GM21825 (cell line): ENCODE measurements around the gene MBOAT7.
A peak's percentile ranks its signal among the peaks of the same experiment; 100 is the strongest.
"Not testable (repeated sequence)": the region's sequence is repeated elsewhere in the genome, so short reads cannot be mapped to it uniquely, and the experiment has no call there.

Experiments
- ATAC-seq: cut with Tn5 transposase; IDR thresholded peaks from one replicate; pipeline ENCODE4 v1.9.1; 2021; ENCODE audit warnings: mild to moderate bottlenecking, moderate library complexity; ENCODE audit not compliant: unreplicated experiment

MBOAT7 gene

DNA sequence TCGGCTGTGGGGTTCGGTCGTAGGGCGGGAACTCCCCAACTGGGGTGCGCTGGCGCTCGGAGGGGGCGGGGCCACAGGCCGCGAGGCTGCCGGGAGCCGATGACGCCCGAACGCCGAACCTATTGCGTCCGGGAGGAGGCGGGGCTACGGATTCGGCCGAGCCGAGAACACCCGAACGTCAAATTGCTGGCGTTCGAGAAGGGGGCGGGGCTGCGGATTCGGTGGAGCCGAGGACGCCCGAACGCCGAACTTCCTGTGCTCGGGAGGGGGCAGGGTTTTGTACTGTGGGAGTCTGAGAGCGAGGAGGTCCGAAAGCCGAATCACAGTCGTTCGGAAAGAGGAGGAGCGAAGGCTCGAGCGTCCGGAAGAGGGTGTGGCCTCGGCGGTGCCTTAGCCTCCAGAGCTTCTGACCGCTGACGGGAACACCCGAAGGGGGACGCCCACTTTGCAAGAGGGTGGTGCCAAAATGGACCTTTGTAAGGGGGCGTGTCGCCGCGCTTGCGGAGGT is 1.2 kb upstream of the MBOAT7 start:
- peak; percentile 40 for ATAC-seq

- peak; percentile 44 for ATAC-seq
Observed at GRCh38 chr19:54189735-54190502, 539 bp upstream of the MBOAT7 start.

DNA sequence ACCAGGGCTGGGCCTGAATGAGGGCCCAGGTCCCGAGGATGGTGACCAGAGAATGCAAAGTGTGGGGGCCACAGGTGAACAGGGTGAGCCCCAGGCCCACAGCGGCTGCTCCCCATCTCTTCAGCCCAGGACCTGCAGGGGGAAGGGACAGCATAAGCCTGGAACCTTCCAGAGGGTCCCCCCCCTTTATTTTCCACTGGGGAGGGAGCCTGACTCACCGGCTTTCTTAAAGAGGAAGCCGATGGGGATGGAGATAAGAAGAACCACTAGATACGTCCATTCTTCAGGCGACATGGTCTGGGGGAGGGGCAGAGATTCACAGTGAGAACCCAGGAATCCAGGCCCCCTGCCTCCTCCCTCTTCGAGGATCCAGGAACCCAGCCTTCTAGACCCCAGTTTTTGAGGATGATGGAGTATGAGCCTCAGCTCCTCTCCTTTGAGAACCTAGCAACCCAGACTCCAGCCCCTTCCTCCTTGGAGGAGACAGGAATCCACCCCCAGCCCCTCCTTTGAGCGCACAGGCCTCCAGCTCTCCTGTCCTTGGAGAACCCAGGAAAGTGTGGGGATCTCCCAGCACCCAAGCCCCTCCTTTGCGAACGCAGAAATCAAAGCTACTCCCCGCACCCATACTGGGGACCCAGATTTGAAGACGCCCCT is 1.0 kb downstream of the MBOAT7 start:
- ATAC-seq, result no peak

GRCh38 chr19:54186934-54187381 is 2.4 kb downstream of the MBOAT7 start:
- no peak for ATAC-seq

DNA sequence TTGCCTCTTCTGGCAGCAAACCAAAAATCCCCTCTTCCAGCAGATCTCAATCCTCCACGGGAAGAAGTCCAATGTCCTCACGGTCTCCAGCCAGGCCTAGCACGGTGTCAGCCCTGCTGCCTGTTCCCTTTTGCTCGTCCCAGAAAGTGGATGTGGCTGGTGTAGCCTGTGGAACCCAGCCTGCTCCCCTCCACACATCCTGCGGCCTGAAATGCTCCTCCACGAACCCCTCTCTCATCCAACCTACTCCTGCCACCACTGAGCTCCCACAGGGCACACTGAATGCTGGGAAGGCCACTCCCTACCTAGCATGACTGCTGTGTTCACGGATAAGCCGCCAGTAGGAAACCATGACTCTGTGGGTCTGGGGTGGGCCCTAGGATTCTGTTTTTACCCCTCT is 3.0 kb downstream of the MBOAT7 start:
- ATAC-seq, result no peak

DNA sequence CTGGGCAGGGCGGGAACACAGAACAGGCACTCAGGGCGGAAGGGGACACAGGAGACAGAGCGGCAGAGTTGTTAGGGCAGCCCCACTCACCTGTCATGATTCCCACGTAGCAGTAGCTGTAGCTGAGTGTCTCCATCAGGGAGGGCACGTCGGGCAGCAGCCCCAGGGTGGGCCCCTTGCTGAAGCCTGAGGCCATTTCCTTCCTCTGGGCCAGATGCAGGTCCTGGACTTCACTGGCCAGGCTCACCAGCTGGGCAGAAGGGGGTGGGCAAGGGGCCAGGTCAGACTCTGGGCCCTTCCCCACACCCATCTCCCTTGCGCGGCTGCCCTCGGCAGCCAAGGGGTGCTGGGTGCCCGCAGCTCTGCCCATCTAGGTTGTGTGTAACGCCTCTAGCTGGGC is 5.9 kb downstream of the MBOAT7 start:
- ATAC-seq, result no peak

- not testable (repeated sequence) for ATAC-seq
Observed at GRCh38 chr19:54181894-54182293, 7.5 kb downstream of the MBOAT7 start.

GRCh38 chr19:54180691-54181091 is 8.7 kb downstream of the MBOAT7 start:
- ATAC-seq, result no peak

DNA sequence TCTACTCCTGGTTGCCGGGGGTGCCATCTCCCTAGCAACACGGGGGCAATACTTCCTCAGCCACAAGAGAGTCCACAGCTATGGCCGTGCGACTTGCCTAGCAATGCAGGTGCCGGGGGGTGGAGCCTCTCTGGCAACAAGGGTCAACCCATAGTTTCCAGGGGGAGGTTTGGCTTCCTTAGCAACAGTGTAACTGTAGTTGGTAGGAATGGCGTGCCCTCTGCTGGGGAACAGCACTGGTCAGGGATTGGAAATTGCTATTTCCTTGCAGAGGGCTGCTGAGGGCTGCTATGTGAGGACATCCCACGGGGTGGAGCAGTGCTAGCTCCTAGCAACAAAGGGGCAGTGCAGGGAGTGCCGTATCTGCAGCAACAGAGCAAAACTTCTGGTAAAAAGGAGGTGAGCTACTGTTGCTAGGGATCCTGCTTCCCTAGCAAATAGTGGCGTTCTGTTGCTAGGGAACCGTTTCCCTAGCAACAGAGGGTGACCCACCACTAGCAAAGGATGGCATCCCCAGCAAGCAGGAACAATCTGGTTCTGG is 9.4 kb downstream of the MBOAT7 start:
- no peak for ATAC-seq

DNA sequence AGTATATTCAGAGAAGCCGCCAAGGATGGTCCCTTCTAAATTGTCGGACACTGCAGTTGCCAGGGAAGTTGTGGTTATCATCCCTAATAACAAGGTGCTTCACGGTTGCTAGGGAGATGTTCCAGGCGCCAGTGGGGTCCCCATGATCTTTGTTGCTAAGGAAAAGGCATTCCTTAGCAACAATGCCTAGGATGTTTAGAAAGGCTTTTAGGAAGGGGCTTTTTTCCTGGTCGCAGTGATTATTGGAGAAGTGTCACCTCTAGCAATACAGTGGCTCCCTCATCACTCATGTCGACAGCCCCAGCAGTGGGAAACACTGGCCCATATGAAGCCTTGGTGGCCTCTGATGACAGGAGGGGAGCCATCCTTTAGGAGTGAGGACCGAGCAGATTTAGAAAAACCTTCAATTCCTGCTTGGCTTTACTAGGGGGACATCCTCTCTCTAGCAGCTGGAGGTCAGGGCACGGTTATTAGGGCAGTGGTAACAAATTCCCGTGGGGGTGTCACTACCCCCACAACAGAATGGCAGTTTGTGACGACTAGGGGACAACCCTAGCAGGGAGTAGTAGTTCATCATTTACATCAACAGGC is 10.0 kb downstream of the MBOAT7 start:
- ATAC-seq, result no peak

DNA sequence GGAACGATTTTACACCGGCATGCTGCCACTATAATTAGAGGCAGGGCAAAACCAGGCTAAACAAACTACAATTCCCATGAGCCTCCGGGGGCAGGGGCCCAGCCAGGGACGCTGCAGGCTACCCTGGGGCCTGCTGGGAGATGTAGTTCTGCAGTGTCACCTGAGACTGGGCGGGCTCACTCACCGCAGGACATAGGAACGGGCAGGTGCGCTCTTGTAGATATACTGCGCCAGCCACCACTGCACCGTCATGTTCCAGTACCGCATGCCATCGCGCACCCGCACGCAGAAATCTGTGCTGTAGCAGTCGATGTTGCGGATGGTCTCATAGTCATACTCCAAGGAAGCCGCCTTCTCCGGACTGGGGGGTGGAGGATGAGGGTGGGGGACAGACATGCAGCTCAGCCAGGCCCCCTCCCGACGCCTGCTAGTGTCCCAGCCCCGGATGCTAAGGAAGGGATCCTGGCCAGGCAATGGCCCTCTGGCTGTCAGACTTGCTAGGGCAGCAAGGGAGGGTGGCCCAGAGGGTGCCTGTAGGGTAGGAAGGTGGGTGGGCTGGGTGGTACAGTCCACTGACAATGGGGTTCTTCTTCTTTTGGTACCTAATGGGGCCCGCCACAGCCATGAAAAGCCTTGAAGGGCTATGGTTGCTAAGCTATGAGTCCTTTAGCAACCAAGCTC is 10.7 kb downstream of the MBOAT7 start:
- no peak for ATAC-seq

DNA sequence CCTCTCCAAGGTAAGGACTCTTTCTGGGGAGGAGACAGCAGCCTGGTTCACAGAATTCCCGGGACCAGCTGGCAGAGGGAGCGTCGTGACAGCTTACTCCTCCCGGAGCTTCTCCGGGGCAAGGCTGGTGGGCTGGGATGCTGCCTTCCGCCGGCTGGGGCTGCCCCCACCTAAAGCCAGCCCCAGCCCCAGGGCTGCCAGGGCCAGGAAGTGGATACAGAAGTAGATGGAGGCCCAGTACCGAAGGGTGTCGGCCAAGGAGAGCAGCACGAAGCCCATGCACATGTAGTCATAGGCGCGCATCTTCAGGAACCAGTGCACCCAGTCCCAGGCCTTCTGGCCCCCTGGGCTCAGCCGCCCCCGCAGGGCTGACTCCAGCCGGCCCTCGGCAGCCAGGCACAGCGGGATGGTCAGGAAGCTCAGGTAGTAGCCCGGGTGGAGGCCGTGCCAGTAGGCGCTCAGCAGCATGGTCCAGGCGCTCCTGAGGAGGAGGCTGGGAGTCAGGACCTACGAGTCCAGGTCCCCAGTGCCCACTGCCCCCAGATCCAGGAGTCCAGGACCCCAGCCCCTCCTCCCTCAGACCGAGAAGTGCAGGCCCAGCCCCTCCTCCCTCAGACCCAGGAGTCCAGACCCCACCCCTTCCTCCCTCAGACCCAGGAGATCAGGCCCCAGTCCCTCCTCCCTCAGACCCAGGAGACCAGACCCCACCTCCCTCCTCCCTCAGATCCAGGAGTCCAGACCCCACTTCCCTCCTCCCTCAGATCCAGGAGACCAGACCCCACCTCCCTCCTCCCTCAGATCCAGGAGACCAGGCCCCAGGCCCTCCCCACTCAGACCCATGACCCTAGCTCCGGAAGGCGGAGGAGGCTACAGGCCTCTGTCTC is 15.2 kb downstream of the MBOAT7 start:
- ATAC-seq, result no peak

- ATAC-seq, result no peak
Observed at GRCh38 chr19:54173359-54173699, 16.1 kb downstream of the MBOAT7 start.

DNA sequence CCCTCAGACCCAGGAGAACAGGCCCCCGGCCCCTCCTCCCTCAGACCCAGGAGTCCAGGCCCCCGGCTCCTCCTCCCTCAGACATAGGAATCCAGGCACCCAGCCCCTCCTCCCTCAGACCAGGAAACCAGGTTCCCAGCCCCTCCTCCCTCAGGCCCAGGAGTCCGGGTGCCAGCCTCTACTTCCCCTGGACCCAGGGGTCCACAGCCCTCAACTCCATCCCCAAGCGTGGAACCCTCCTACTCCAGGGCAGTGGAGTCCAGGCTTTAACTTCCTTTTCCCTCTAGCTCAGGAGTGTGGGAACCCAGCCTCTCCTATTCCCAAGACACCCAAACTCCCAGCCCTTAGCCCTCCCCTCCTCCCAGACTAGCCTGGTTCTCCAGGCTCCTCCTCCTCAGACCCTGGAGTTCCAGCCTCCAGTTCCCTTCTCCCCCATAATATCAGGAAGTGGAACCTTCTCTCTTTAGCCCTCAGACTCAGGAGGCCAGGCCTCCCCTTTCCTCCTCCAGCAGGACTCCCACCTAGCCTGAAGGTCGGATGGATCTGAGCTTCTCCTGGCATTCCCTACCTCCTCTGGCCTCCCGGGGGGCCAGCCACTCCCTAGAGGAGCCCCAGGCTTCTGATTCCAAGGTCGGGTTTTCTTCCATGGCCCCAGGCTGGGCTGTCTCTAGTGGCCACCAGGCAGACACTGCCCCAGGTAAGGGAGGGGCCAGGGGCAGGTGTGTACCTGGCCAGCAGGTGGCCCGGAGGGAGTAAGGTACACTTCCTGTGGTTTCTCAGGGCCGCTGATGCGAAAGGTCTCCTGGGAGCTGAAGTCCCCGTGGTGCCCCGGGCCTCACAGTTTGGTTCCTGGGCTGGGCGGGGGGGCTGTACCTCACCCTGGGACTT is 16.7 kb downstream of the MBOAT7 start, which contains the start of gene TMC4:
TSS of gene TMC4 (minus strand) at position 690 of the 888 bp plus-strand sequence. CDS start at position 647, 43 bp downstream.
- no peak for ATAC-seq

DNA sequence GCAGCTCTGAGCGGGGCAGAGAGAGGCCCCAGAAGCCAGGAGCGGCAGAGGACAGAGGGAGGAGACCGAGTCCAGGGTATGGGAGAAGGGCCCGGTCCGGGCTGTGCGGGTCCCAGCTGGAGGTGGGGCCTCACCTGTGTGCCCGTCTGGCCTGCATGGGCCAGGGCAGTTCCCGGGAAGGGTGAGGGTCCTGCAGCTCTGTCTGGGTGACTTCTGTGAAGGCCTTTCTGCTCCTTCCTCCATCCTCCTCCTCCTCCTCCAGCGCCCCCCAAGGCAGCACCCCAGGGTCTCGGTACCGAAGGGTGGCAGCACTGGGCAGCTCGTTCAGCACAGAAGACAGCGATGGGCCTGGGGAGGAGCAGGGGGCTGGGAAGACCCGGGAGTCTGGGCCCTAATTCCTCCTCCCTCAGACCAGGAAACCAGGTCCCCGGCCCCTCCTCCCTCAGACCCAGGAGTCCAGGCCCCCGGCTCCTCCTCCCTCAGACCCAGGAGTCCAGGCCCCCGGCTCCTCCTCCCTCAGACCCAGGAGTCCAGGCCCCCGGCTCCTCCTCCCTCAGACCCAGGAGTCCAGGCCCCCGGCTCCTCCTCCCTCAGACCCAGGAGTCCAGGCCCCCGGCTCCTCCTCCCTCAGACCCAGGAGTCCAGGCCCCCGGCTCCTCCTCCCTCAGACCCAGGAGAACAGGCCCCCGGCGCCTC is 17.5 kb downstream of the MBOAT7 start:
- ATAC-seq, result not testable (repeated sequence)

GRCh38 chr19:54169149-54169740 is 20.1 kb downstream of the MBOAT7 start:
- no peak for ATAC-seq

- no peak for ATAC-seq
Observed at GRCh38 chr19:54168174-54168917, 21.0 kb downstream of the MBOAT7 start.
